Neural progenitor cell (in vitro differentiated cells): ENCODE measurements around the gene TMCO4.

Source experiments
- EZH2 ChIP-seq: fragments of 200-600 bp; sonication (generic); IDR thresholded peaks from 2 replicates; pipeline ENCODE4 v1.6.1; 2017; ENCODE audit warnings: antibody characterized with exemption, mild to moderate bottlenecking, moderate library complexity
- EZH2phosphoT487 ChIP-seq: fragments of 200-600 bp; sonication (generic); IDR thresholded peaks from 2 replicates; pipeline ENCODE4 v1.6.1; 2017; ENCODE audit warnings: antibody characterized with exemption
- TF ChIP-seq, protein P1 (sequence below): fragments of 200-600 bp; sonication (generic); IDR thresholded peaks from 2 replicates; pipeline ENCODE4 v1.5.1; 2017; ENCODE audit warnings: antibody characterized with exemption, mild to moderate bottlenecking

GRCh38 chr1:19685994-19686393 is 113.7 kb downstream of the TMCO4 start:
- TF ChIP-seq, protein P1, sequence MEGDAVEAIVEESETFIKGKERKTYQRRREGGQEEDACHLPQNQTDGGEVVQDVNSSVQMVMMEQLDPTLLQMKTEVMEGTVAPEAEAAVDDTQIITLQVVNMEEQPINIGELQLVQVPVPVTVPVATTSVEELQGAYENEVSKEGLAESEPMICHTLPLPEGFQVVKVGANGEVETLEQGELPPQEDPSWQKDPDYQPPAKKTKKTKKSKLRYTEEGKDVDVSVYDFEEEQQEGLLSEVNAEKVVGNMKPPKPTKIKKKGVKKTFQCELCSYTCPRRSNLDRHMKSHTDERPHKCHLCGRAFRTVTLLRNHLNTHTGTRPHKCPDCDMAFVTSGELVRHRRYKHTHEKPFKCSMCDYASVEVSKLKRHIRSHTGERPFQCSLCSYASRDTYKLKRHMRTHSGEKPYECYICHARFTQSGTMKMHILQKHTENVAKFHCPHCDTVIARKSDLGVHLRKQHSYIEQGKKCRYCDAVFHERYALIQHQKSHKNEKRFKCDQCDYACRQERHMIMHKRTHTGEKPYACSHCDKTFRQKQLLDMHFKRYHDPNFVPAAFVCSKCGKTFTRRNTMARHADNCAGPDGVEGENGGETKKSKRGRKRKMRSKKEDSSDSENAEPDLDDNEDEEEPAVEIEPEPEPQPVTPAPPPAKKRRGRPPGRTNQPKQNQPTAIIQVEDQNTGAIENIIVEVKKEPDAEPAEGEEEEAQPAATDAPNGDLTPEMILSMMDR, result no peak
- TF ChIP-seq EZH2, result no peak
- no peak for TF ChIP-seq EZH2phosphoT487
